ACC112 (cell line): Measurements from ENCODE around the gene SEMA3G.

Experiments
- H2AFZ ChIP-seq: fragments of 200-600 bp; sonication (generic); one replicate; pipeline ENCODE4 v1.6.0; 2017; ENCODE audit warnings: antibody characterized with exemption, low read length; ENCODE audit not compliant: unreplicated experiment
- H3K27ac ChIP-seq: fragments of 200-600 bp; sonication (generic); 2 replicates; pipeline ENCODE4 v1.5.1; 2014; ENCODE audit warnings: low read depth, mild to moderate bottlenecking, antibody characterized with exemption, low read length, moderate library complexity
- H3K27me3 ChIP-seq: fragments of 200-600 bp; sonication (generic); 2 replicates; pipeline ENCODE4 v1.6.1; 2014; ENCODE audit warnings: mild to moderate bottlenecking, antibody characterized with exemption, low read length, moderate library complexity, mixed read lengths; ENCODE audit not compliant: insufficient read depth
- H3K36me3 ChIP-seq: fragments of 200-600 bp; sonication (generic); 2 replicates; pipeline ENCODE4 v1.6.1; 2016; ENCODE audit warnings: mild to moderate bottlenecking, antibody characterized with exemption, low read length, moderate library complexity, mixed read lengths; ENCODE audit not compliant: insufficient read depth
- H3K4me1 ChIP-seq: fragments of 200-600 bp; sonication (generic); one replicate; pipeline ENCODE4 v1.6.1; 2016; ENCODE audit warnings: low read length, mixed read lengths; ENCODE audit not compliant: insufficient read depth, unreplicated experiment, control insufficient read depth
- H3K4me3 ChIP-seq: fragments of 200-600 bp; sonication (generic); 2 replicates; pipeline ENCODE4 v1.5.1; 2014; ENCODE audit warnings: mild to moderate bottlenecking, low read depth, low read length
- H3K79me2 ChIP-seq: fragments of 200-600 bp; sonication (generic); one replicate; pipeline ENCODE4 v1.6.0; 2016; ENCODE audit warnings: low read length; ENCODE audit not compliant: control insufficient read depth, unreplicated experiment, insufficient read depth

SEMA3G gene

GRCh38 chr3:52452570-52453221 lies 7.8 kb upstream of the SEMA3G start:
- Histone ChIP-seq H3K4me3 (no peak overlapping the region), H3K36me3 (no peaks in the 10 kb centered on the region), H3K27me3 (no peaks in the 10 kb centered on the region), H2AFZ (no peak overlapping the region), H3K79me2 (peaks cover 19% of the 10 kb centered on the region), H3K27ac (no peak overlapping the region), H3K4me1 (peaks cover 9% of the 10 kb centered on the region)

DNA sequence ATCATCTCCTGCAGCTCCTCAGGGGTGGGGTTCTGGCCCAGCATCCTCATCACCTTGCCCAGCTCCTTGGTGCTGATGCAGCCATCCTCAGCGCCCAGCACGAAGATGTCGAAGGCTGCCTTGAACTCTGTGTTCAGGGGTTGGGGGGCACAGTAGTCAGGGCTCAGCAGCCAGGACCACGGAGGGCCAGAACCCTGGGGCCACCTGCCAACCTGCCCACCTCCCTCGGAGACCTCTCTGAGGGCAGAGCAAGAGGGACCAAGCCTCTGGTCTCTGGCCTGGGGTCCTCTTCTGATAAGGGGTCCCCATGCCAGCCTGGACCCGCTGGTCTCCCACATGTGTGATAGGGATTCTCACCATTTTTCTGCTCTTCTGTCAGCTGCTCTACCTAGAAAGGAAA lies 7.2 kb upstream of the SEMA3G start:
- Histone ChIP-seq H3K27ac (no peak overlapping the region), H3K27me3 (no peaks in the 10 kb centered on the region), H3K79me2 (peaks cover 14% of the 10 kb centered on the region), H3K36me3 (no peaks in the 10 kb centered on the region), H3K4me1 (peaks cover 7% of the 10 kb centered on the region), H3K4me3 (no peak overlapping the region), H2AFZ (no peak overlapping the region)

DNA sequence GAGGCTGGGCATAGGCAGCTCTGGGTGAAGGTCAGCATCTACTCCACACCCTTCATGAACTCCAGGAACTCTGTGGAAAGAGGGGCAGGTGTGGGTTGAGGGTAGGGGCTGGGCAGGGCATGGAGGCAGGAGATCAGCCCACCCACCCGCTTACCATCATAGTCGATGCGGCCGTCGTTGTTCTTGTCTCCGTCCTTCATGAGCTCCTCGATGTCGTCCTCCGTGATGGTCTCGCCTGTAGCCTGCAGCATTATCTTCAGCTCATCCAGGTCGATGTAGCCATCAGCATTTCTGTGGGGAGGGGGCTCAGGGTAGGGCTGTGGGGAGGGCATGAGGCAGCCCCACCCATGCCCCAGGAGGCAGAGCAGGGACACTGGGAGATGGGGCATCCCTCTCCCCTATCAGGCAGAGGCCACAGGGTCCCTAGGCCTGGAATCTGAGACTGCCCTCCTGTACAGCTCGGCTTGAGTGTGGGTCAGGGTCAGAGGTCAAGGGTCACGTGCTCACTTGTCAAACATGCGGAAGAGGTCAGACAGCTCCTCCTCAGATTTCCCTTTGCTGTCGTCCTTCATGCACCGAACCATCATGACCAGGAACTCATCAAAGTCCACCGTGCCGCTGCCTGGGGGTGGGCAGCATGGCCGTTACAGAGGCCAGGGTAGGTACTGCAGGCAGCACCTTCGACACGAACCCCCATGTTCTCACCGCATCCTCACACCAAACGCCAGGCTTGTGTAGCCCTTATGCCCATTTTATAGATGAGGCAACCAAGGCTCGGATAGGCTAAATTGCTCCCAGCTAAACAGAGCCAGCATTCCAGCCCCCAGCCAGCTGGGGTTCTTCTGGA lies 6.6 kb upstream of the SEMA3G start:
- Histone ChIP-seq H3K27me3 (no peaks in the 10 kb centered on the region), H3K4me1 (peaks cover 5% of the 10 kb centered on the region), H3K27ac (no peak overlapping the region), H3K79me2 (peaks cover 7% of the 10 kb centered on the region), H2AFZ (no peak overlapping the region), H3K36me3 (no peaks in the 10 kb centered on the region), H3K4me3 (no peak overlapping the region)

GRCh38 chr3:52450489-52451236 lies 5.8 kb upstream of the SEMA3G start:
- Histone ChIP-seq H3K36me3 (no peaks in the 10 kb centered on the region), H3K27ac (no peak overlapping the region), H3K27me3 (no peaks in the 10 kb centered on the region), H3K4me1 (peaks cover 5% of the 10 kb centered on the region), H3K79me2 (no peaks in the 10 kb centered on the region), H2AFZ (no peak overlapping the region), H3K4me3 (no peak overlapping the region)

- Histone ChIP-seq H3K36me3 (no peaks in the 10 kb centered on the region), H3K79me2 (no peaks in the 10 kb centered on the region), H3K27ac (no peak overlapping the region), H3K4me3 (no peak overlapping the region), H3K4me1 (no peaks in the 10 kb centered on the region), H3K27me3 (no peaks in the 10 kb centered on the region), H2AFZ (no peak overlapping the region)
Measured at GRCh38 chr3:52447512-52448355, 2.8 kb upstream of the SEMA3G start.

GRCh38 chr3:52446631-52447511 lies 2.0 kb upstream of the SEMA3G start:
- Histone ChIP-seq H3K36me3 (no peaks in the 10 kb centered on the region), H3K27me3 (no peaks in the 10 kb centered on the region), H3K4me3 (no peak overlapping the region), H3K79me2 (no peaks in the 10 kb centered on the region), H3K4me1 (no peaks in the 10 kb centered on the region), H2AFZ (no peak overlapping the region), H3K27ac (no peak overlapping the region)

- H3K27me3 ChIP-seq = no peaks in the 10 kb centered on the region
- no peak overlapping the region for H3K27ac ChIP-seq
- H2AFZ ChIP-seq = no peak overlapping the region
- H3K4me3 ChIP-seq = no peak overlapping the region
- no peaks in the 10 kb centered on the region for H3K4me1 ChIP-seq
- H3K79me2 ChIP-seq = no peaks in the 10 kb centered on the region
- no peaks in the 10 kb centered on the region for H3K36me3 ChIP-seq
Measured at GRCh38 chr3:52446042-52446441, 1.1 kb upstream of the SEMA3G start.

GRCh38 chr3:52443791-52444687 lies 864 bp downstream of the SEMA3G start:
- no peak overlapping the region for H2AFZ ChIP-seq
- no peaks in the 10 kb centered on the region for H3K36me3 ChIP-seq
- no peaks in the 10 kb centered on the region for H3K79me2 ChIP-seq
- H3K27me3 ChIP-seq = no peaks in the 10 kb centered on the region
- no peaks in the 10 kb centered on the region for H3K4me1 ChIP-seq
- no peak overlapping the region for H3K27ac ChIP-seq
- no peak overlapping the region for H3K4me3 ChIP-seq

- Histone ChIP-seq H2AFZ (no peak overlapping the region), H3K36me3 (no peaks in the 10 kb centered on the region), H3K4me1 (no peaks in the 10 kb centered on the region), H3K27ac (no peak overlapping the region), H3K79me2 (no peaks in the 10 kb centered on the region), H3K27me3 (no peaks in the 10 kb centered on the region), H3K4me3 (no peak overlapping the region)
Measured at GRCh38 chr3:52443268-52443610, 1.7 kb downstream of the SEMA3G start.
